Chondrocyte (in vitro differentiated cells): ENCODE data around the gene BCCIP. TPM values are rescaled to one million over a fixed set of nuclear protein-coding genes. Genes with fewer than 3 reads are reported as not detected.

Experiments used
- DNase-seq: peaks from one replicate; pipeline ENCODE4 v3.0.0; 2021; ENCODE audit warnings: mixed read lengths, low spot score
- H3K27ac Mint-ChIP-seq: one replicate; pipeline ENCODE4 v1.8.0; 2021; ENCODE audit warnings: mild to moderate bottlenecking, moderate library complexity, mixed read lengths; ENCODE audit not compliant: unreplicated experiment
- H3K27me3 Mint-ChIP-seq: 2 replicates; pipeline ENCODE4 v1.8.0; 2021; ENCODE audit warnings: low read depth, mixed read lengths
- H3K36me3 Mint-ChIP-seq: 2 replicates; pipeline ENCODE4 v1.8.0; 2021; ENCODE audit warnings: low read depth, mixed read lengths
- H3K4me1 Mint-ChIP-seq: 2 replicates; pipeline ENCODE4 v1.8.0; 2021; ENCODE audit warnings: low read depth, mild to moderate bottlenecking, mixed read lengths
- H3K4me3 Mint-ChIP-seq: one replicate; pipeline ENCODE4 v1.8.0; 2021; ENCODE audit warnings: mild to moderate bottlenecking, moderate library complexity, mixed read lengths; ENCODE audit not compliant: unreplicated experiment
- H3K9me3 Mint-ChIP-seq: 2 replicates; pipeline ENCODE4 v1.8.0; 2021; ENCODE audit warnings: low read depth, mixed read lengths
- CTCF ChIP-seq: fragments of 200-600 bp; sonication (generic); IDR thresholded peaks from 2 replicates; pipeline ENCODE4 v1.5.0; 2021; ENCODE audit warnings: antibody characterized with exemption, mild to moderate bottlenecking, moderate library complexity
- total RNA-seq: library from RNA; stranded (reverse); gene quantifications from 3 replicates; pipeline ENCODE4 v1.2.1, GENCODE V29; 2021

BCCIP gene
- total RNA-seq, 1 donor from 2014 or later = 25.9 TPM

- TF ChIP-seq CTCF = no peak
- no peaks in the 10 kb centered on the region for H3K27me3 Mint-ChIP-seq
- DNase-seq = no peak
- peaks cover 12% of the 10 kb centered on the region for H3K4me1 Mint-ChIP-seq
- peaks cover 31% of the 10 kb centered on the region for H3K36me3 Mint-ChIP-seq
- H3K27ac Mint-ChIP-seq = no peak overlapping the region
- no peaks in the 10 kb centered on the region for H3K9me3 Mint-ChIP-seq
- H3K4me3 Mint-ChIP-seq = no peak overlapping the region
These were observed 12.1 kb upstream of the BCCIP start for GRCh38 chr10:125811251-125811650.

GRCh38 chr10:125812128-125812750 is 11.1 kb upstream of the BCCIP start:
- Mint-ChIP-seq H3K4me3 (no peak overlapping the region), H3K27me3 (no peaks in the 10 kb centered on the region), H3K4me1 (peaks cover 12% of the 10 kb centered on the region), H3K27ac (peak overlapping the region; percentile 61), H3K9me3 (no peaks in the 10 kb centered on the region), H3K36me3 (peaks cover 27% of the 10 kb centered on the region)
- no peak for DNase-seq
- TF ChIP-seq CTCF = no peak

- no peak for TF ChIP-seq CTCF
- no peaks in the 10 kb centered on the region for H3K9me3 Mint-ChIP-seq
- no peaks in the 10 kb centered on the region for H3K27me3 Mint-ChIP-seq
- H3K4me3 Mint-ChIP-seq = no peak overlapping the region
- H3K4me1 Mint-ChIP-seq = peaks cover 12% of the 10 kb centered on the region
- no peak for DNase-seq
- peaks cover 14% of the 10 kb centered on the region for H3K36me3 Mint-ChIP-seq
- no peak overlapping the region for H3K27ac Mint-ChIP-seq
These were observed 7.6 kb upstream of the BCCIP start for GRCh38 chr10:125815764-125816163.

- no peak for DNase-seq
- Mint-ChIP-seq H3K4me3 (no peak overlapping the region), H3K27me3 (no peaks in the 10 kb centered on the region), H3K9me3 (no peaks in the 10 kb centered on the region), H3K4me1 (peaks cover 12% of the 10 kb centered on the region), H3K27ac (no peak overlapping the region), H3K36me3 (peaks cover 11% of the 10 kb centered on the region)
- TF ChIP-seq CTCF = no peak
These were observed 6.8 kb upstream of the BCCIP start for GRCh38 chr10:125816548-125816947.

GRCh38 chr10:125817337-125817946 is 5.9 kb upstream of the BCCIP start:
- no peak for TF ChIP-seq CTCF
- no peak overlapping the region for H3K27ac Mint-ChIP-seq
- H3K27me3 Mint-ChIP-seq = no peaks in the 10 kb centered on the region
- no peak for DNase-seq
- no peak overlapping the region for H3K4me3 Mint-ChIP-seq
- no peaks in the 10 kb centered on the region for H3K9me3 Mint-ChIP-seq
- H3K4me1 Mint-ChIP-seq = peaks cover 15% of the 10 kb centered on the region
- peaks cover 10% of the 10 kb centered on the region for H3K36me3 Mint-ChIP-seq
